Progenitor cell of endocrine pancreas (in vitro differentiated cells): Measurements from ENCODE around the gene ARMC2. TPM values are rescaled to one million over a fixed set of nuclear protein-coding genes. Genes with fewer than 3 reads are reported as not detected.

Experiments used
- DNase-seq: peaks from one replicate; pipeline ENCODE4 v3.0.0; 2021; ENCODE audit warnings: low spot score; ENCODE audit not compliant: unreplicated experiment
- H3K27ac Mint-ChIP-seq: 2 replicates; pipeline ENCODE4 v1.8.0; 2021; ENCODE audit warnings: mild to moderate bottlenecking, moderate library complexity, mixed read lengths
- H3K27me3 Mint-ChIP-seq: 2 replicates; pipeline ENCODE4 v1.8.0; 2021; ENCODE audit warnings: mixed read lengths
- H3K36me3 Mint-ChIP-seq: 2 replicates; pipeline ENCODE4 v1.8.0; 2022; ENCODE audit warnings: mixed read lengths; ENCODE audit not compliant: insufficient read depth
- H3K4me1 Mint-ChIP-seq: 2 replicates; pipeline ENCODE4 v1.8.0; 2021; ENCODE audit warnings: low read depth, mixed read lengths
- H3K4me3 Mint-ChIP-seq: 2 replicates; pipeline ENCODE4 v1.8.0; 2021; ENCODE audit warnings: low read depth, mild to moderate bottlenecking, moderate library complexity, mixed read lengths
- H3K9me3 Mint-ChIP-seq: 2 replicates; pipeline ENCODE4 v1.8.0; 2021; ENCODE audit warnings: low read depth, mixed read lengths
- total RNA-seq: library from RNA; stranded (reverse); gene quantifications from 2 replicates; pipeline ENCODE4 v1.2.1, GENCODE V29; 2021
- TF ChIP-seq, protein P1 (sequence below): fragments of 200-600 bp; sonication (generic); IDR thresholded peaks from one replicate; pipeline ENCODE4 v1.5.0; 2021; ENCODE audit warnings: antibody characterized with exemption, mild to moderate bottlenecking; ENCODE audit not compliant: unreplicated experiment

The ARMC2 gene
- total RNA-seq, 1 donor from 2014 or later = 16.5 TPM

DNA sequence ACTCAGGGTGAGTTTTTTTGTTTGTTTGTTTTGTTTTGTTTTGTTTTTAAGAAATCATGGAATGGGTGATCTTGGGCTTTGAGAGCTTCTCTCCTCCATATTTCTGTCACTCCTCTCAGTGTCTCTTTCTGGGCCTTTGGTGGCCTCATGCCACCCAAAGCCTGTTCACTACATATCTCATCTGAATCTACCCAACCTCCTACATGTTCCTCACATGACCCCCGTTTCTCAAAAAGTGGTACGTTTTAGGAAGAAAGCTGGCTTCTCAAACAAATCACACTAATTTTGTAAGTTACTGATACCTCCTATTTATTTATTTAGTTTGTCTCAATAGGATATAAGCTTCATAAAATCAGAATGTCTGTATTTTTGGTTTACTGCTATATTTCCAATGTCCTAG is 166.4 kb downstream of the ARMC2 start:
- Mint-ChIP-seq H3K4me3 (no peak overlapping the region), H3K27me3 (no peaks in the 10 kb centered on the region), H3K27ac (no peak overlapping the region), H3K9me3 (no peaks in the 10 kb centered on the region), H3K36me3 (no peaks in the 10 kb centered on the region), H3K4me1 (peaks cover 14% of the 10 kb centered on the region)
- no peak for DNase-seq
- TF ChIP-seq, protein P1, sequence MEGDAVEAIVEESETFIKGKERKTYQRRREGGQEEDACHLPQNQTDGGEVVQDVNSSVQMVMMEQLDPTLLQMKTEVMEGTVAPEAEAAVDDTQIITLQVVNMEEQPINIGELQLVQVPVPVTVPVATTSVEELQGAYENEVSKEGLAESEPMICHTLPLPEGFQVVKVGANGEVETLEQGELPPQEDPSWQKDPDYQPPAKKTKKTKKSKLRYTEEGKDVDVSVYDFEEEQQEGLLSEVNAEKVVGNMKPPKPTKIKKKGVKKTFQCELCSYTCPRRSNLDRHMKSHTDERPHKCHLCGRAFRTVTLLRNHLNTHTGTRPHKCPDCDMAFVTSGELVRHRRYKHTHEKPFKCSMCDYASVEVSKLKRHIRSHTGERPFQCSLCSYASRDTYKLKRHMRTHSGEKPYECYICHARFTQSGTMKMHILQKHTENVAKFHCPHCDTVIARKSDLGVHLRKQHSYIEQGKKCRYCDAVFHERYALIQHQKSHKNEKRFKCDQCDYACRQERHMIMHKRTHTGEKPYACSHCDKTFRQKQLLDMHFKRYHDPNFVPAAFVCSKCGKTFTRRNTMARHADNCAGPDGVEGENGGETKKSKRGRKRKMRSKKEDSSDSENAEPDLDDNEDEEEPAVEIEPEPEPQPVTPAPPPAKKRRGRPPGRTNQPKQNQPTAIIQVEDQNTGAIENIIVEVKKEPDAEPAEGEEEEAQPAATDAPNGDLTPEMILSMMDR = no peak

DNA sequence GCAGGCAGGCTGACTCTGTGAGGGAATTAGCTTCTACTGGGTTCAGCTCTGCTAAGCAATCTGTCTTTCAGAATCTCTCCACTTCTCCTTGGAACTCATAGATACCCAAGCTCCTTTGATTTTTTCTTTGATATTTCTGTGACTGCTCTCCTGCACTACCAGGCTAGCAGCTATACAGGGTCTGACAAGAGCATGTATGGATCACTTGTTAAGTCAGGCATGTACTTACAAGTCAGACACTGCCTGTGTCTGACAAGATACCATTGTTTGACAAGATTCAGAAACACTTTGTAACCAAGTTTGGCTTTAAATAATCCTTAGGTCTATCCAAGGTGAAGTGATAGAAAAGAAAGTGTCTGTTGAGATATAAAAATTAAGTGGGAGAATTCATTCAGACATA is 167.0 kb downstream of the ARMC2 start:
- no peaks in the 10 kb centered on the region for H3K9me3 Mint-ChIP-seq

DNA sequence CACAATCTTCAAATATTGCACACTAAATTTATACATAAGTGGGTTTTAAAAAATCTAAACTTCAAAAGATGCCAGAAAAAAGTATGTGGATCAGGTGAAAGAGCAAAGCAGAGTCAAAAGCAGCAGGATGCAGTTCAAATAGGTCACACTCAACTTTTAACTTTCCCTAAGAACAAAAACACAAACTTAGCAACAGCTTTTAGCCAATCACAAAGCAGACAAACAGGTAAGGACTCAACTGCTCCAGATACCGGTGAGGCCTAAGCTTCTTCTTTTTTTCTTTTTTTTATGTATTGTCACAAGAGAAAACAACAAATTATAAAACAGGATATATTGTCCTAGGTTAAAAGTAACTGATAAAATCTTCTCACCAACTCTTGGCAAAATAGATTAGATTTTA is 171.7 kb downstream of the ARMC2 start:
- Mint-ChIP-seq H3K27me3 (no peaks in the 10 kb centered on the region), H3K4me3 (no peak overlapping the region), H3K27ac (no peak overlapping the region), H3K36me3 (no peaks in the 10 kb centered on the region), H3K4me1 (peaks cover 4% of the 10 kb centered on the region), H3K9me3 (no peaks in the 10 kb centered on the region)
- no peak for DNase-seq
- TF ChIP-seq, protein P1 = no peak

More for the DNA sequence above, 167.0 kb downstream of the ARMC2 start:
- Mint-ChIP-seq H3K27ac (no peak overlapping the region), H3K4me1 (peaks cover 10% of the 10 kb centered on the region), H3K4me3 (no peak overlapping the region), H3K27me3 (no peaks in the 10 kb centered on the region), H3K36me3 (no peaks in the 10 kb centered on the region)
- no peak for DNase-seq
- TF ChIP-seq, protein P1 = no peak

DNA sequence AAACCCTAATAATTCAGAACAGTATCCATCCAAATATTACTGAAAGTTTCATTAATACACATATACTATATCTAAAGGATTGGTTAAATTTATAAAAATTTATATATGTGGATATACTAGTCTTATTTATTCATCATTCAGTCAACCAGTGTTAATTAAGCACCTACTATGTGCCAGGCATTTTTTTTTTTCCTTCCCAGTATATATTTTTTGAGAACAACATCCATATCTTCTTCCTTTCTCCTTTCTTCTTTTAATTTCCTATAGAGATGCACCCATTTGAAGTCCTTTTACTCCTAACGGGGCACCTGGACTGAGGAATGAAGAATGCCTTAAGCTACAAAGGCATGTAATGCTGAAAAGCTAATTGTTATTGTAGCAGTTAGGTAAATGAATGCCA is 173.6 kb downstream of the ARMC2 start:
- no peak for DNase-seq
- Mint-ChIP-seq H3K36me3 (no peaks in the 10 kb centered on the region), H3K4me3 (no peak overlapping the region), H3K27me3 (no peaks in the 10 kb centered on the region), H3K4me1 (peaks cover 4% of the 10 kb centered on the region), H3K27ac (no peak overlapping the region), H3K9me3 (no peaks in the 10 kb centered on the region)
- TF ChIP-seq, protein P1 = no peak

DNA sequence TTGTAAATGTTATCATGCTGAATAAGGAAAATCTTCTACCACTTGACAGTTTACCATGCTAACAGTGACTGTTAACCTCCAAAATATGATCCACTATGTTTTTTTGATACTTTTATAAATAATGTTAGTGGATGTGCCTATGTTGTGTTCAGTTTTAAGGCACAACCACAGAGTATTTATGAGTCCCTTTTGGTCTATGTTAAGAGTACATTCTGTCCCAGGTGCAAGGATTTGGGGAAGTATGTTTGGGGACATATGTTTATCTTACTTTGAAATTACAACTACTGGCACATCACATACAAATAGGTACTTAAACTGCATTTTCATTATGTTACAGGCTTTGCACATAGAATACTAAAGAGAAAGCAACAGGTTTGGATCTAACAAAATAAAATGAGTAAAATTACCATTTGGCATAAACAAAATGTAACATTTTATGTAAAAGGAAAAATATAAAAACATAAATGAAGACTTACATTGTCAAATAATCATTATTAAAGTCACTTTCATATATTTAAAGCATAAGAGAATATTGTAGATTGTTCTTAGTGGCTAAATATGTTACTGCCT is 175.2 kb downstream of the ARMC2 start:
- Mint-ChIP-seq H3K4me1 (peaks cover 4% of the 10 kb centered on the region), H3K27me3 (no peaks in the 10 kb centered on the region), H3K27ac (no peak overlapping the region), H3K4me3 (no peak overlapping the region), H3K36me3 (no peaks in the 10 kb centered on the region), H3K9me3 (no peaks in the 10 kb centered on the region)
- DNase-seq = no peak
- TF ChIP-seq, protein P1 = no peak

Other genes starting within 250 kb of the ARMC2 start
- 23.9 and 31.0 TPM in 2 replicates for gene SESN1, start 246.4 kb downstream of the ARMC2 start, total RNA-seq
- gene CEP57L1, start 247.1 kb downstream of the ARMC2 start, total RNA-seq = 11.4 and 12.3 TPM in 2 replicates